Ecto neural progenitor cell (in vitro differentiated cells): ENCODE results near the gene AGK.
"Not testable (repeated sequence)": the region's sequence is repeated elsewhere in the genome, so short reads cannot be mapped to it uniquely, and the experiment has no call there.

Experiments
- DNase-seq: peaks from one replicate; pipeline ENCODE4 v3.0.0-alpha.2; 2018; ENCODE audit warnings: low spot score

The AGK gene

GRCh38 chr7:141587304-141587703, 36.1 kb downstream of the AGK start:
- DNase-seq: no peak

GRCh38 chr7:141588912-141589311, 37.7 kb downstream of the AGK start:
- no peak for DNase-seq

- no peak for DNase-seq
These were observed 38.9 kb downstream of the AGK start for GRCh38 chr7:141590071-141590470.

- DNase-seq: no peak
These were observed 39.5 kb downstream of the AGK start for GRCh38 chr7:141590666-141591065.

- no peak for DNase-seq
These were observed 41.9 kb downstream of the AGK start for GRCh38 chr7:141593134-141593533.

- DNase-seq: no peak
These were observed 46.8 kb downstream of the AGK start for GRCh38 chr7:141597966-141598365.

GRCh38 chr7:141598408-141598807, 47.2 kb downstream of the AGK start:
- no peak for DNase-seq

GRCh38 chr7:141600168-141601006, 49.2 kb downstream of the AGK start:
- DNase-seq: no peak

- DNase-seq: no peak
These were observed 58.4 kb downstream of the AGK start for GRCh38 chr7:141609576-141609975.

GRCh38 chr7:141610671-141611070, 59.5 kb downstream of the AGK start:
- DNase-seq: no peak

- no peak for DNase-seq
These were observed 61.7 kb downstream of the AGK start for GRCh38 chr7:141612861-141613260.

GRCh38 chr7:141617280-141617679, 66.1 kb downstream of the AGK start:
- DNase-seq: no peak

GRCh38 chr7:141619745-141620144, 68.5 kb downstream of the AGK start:
- no peak for DNase-seq

- no peak for DNase-seq
These were observed 73.6 kb downstream of the AGK start for GRCh38 chr7:141624763-141625162.

GRCh38 chr7:141630621-141631020, 79.4 kb downstream of the AGK start:
- no peak for DNase-seq

GRCh38 chr7:141631525-141631924, 80.3 kb downstream of the AGK start:
- no peak for DNase-seq

- DNase-seq: no peak
These were observed 82.9 kb downstream of the AGK start for GRCh38 chr7:141634065-141634464.

GRCh38 chr7:141636053-141636452, 84.8 kb downstream of the AGK start:
- DNase-seq: no peak

- no peak for DNase-seq
These were observed 89.1 kb downstream of the AGK start for GRCh38 chr7:141640239-141640840.

GRCh38 chr7:141641876-141642275, 90.7 kb downstream of the AGK start:
- DNase-seq: no peak

GRCh38 chr7:141645188-141645587, 94.0 kb downstream of the AGK start:
- DNase-seq: no peak

GRCh38 chr7:141646826-141647480, 95.7 kb downstream of the AGK start:
- DNase-seq: no peak

GRCh38 chr7:141647701-141648100, 96.5 kb downstream of the AGK start:
- DNase-seq: not testable (repeated sequence)
